Peyer's patch (tissue), 4 donors: ENCODE results near the gene MFN2.

Experiments used
- CTCF ChIP-seq, 6 experiments: fragments of 450-650 bp in 4 of 6; fragments of 200-600 bp in 2 of 6; sonication (generic) in 1 of 6; IDR thresholded peaks; one replicate each; pipeline ENCODE4 v1.5.1; 2017 to 2019; ENCODE audit warnings: antibody characterized with exemption in 6 of 6, mild to moderate bottlenecking in 3 of 6, moderate library complexity in 1 of 6
- POLR2A ChIP-seq, 2 donors: fragments of 450-650 bp; IDR thresholded peaks; one replicate each; pipeline ENCODE4 v1.5.1; 2017; ENCODE audit warnings: antibody characterized with exemption in 2 of 2, mild to moderate bottlenecking in 2 of 2, moderate library complexity in 2 of 2

GRCh38 chr1:11999236-11999635 lies 19.0 kb downstream of the MFN2 start:
- TF ChIP-seq CTCF (IDR thresholded peaks at IDR 0.05) (no peak), POLR2A (IDR thresholded peaks at IDR 0.05) (no peak)
